CD4-positive, alpha-beta T cell treated with Interleukin-21 for 1 hour (primary cell): Measurements from ENCODE around the gene PHLDB3.

Source experiments
- DNase-seq: peaks from one replicate; pipeline ENCODE4 v3.0.0-alpha.2; 2020

The PHLDB3 gene

DNA sequence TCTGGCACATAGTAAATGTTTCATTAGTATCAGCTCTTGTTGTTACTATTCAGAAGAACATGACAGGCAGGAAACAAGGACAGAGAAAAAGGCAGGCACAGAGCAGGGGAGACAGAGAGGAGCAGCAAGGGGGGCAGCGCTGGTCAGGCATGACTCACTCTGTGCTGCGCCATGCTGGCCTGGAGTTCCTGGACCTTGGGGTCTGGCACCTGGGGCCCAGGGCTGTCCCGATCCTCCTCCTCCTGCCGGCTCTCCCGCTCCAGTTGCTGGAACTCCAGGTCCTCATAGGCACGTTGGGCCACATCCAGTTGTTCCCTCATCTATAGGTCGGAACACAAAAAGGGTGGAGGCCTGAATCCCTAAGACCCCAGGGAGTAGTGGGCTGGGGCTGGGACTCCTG is 7.6 kb downstream of the PHLDB3 start:
- no peak for DNase-seq

- no peak for DNase-seq
Measured at GRCh38 chr19:43495082-43495481, 9.5 kb downstream of the PHLDB3 start.

GRCh38 chr19:43490759-43491158 is 13.8 kb downstream of the PHLDB3 start:
- DNase-seq = no peak

GRCh38 chr19:43489979-43490599 is 14.5 kb downstream of the PHLDB3 start:
- no peak for DNase-seq

DNA sequence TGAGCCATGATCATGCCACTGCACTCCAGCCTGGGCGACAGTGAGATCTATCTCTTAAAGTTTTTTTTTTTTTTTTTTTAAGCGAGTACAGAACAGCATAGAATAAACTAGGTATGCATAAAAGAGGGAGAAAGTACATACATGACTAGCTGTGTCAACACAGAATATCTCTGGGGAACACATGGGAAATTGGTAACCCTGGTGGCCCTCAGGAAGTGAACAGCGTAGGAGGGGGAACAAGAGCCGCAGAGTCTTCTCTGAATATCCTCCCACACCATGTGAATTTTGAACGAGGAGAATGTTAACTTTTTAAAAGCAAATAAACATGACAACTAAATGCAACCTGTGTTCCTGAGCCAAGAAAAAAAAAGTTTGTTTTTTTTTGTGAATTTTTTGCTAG is 15.2 kb downstream of the PHLDB3 start:
- DNase-seq = no peak

- no peak for DNase-seq
Measured at GRCh38 chr19:43488179-43488578, 16.4 kb downstream of the PHLDB3 start.

GRCh38 chr19:43486412-43486811 is 18.1 kb downstream of the PHLDB3 start:
- DNase-seq = no peak

DNA sequence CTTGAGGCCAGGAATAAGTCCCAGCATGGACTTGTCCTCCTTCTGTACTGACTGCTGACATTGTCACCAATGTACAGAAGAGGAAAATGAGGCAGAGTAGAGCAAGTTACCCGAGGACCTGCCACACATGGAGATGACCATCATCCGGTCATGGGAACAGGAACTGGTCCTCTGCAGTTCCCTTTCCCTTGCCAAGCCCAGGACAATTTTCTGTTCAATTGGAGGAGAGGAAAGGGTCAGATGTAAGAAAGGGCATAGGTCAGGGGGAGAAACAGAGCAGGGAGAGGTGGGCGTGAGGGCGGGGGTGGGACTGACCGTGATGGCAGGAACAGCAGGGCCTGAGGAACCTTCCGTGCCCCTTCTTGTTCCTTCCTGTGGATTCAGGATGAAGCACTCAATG is 18.6 kb downstream of the PHLDB3 start:
- no peak for DNase-seq

DNA sequence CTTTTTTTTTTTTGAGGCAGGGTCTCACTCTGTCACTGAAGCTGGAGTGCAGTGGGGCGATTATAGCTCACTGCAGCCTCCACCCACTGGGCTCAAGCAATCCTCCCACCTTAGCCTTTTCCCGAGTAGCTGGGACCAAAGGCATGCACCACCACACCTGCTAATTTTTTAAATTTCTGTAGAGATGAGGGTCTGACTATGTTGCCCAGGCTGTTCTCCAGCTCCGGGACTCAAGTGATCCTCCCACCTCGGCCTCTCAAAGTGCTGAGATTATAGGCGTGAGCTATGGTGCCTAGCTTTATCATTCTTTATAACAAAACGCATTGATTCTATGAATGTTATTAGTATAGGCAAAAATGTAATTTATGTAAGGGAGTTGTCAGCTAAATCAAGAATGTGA is 21.3 kb downstream of the PHLDB3 start:
- no peak for DNase-seq

DNA sequence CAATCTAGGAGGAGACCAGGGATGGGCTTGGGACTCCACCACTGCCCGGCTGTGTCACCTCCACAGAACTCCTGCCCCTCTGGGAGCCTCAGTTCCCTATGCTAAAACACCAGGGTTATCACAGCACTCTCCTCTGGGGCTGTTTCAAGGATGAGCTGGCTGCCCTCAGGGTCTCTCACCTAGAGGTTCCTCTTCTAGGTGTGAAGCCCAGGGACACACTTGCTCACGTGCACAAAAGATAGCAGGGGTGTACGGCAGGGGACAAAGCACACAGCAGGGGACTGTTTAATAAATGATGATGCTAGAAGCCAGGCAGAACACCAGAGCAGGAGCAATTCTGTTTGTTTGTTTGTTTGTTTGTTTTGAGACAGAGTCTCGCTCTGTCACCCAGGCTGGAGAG is 22.4 kb downstream of the PHLDB3 start:
- no peak for DNase-seq

- no peak for DNase-seq
Measured at GRCh38 chr19:43481701-43482100, 22.8 kb downstream of the PHLDB3 start.

GRCh38 chr19:43480574-43480973 is 24.0 kb downstream of the PHLDB3 start:
- no peak for DNase-seq

- DNase-seq = no peak
Measured at GRCh38 chr19:43479961-43480561, 24.5 kb downstream of the PHLDB3 start.

GRCh38 chr19:43479226-43479625 is 25.3 kb downstream of the PHLDB3 start:
- no peak for DNase-seq

DNA sequence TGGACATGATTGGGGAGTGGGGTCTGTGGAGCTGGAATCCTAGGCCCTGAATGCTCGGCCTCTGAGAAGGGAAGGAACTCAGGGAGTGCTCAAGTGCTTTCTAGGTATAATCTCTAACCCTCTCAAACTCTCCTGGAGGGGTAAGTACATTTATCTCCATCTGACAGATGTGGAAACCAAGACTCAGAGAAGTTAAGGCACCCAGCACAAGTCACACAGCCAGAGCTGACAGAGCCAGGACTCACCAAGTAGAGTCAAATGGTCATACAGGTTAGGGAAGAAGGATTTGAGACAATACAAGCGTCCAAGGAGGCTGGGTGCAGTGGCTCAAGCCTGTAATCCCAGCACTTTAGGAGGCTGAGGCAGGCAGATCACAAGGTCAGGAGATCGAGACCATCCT is 26.2 kb downstream of the PHLDB3 start:
- DNase-seq = no peak

DNA sequence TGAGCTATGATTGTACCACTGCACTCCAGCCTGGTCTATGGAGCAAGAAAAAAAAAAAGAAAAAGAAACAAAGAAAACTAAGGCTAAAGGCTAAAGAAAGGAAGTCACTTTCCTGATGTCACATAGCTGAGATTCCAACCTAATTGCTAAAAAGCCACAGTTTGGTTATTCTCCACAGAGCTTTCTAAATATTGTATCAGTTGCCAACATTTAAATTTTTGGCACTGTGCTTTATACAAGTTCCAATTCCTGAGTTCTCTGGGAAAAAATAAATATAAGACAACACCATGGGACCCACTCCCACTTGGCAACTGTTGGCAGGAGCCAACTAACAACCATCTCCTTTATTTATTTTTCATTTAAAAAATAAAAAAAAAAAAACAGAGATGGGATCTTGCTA is 27.9 kb downstream of the PHLDB3 start:
- no peak for DNase-seq

- DNase-seq = peak; percentile 95
Measured at GRCh38 chr19:43474986-43475705, 29.4 kb downstream of the PHLDB3 start.

DNA sequence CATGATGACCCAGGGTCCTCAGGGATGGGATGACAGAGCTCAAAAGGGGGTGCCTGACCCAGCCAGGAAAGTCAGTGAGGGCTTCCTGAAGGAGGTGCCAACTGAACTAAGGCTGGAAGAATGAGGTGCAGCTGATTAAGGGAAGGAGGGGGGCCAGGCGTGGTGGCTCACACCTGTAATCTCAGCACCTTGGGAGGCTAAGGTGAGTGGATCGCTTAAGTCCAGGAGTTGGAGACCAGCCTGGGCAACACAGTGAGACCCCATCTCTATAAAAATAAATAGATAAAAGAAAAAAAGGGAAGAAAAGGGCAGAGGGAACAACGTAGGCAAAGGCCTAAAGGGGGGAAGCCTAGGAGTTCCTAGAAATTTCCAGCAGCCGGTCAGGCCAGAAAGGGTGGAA is 30.1 kb downstream of the PHLDB3 start:
- DNase-seq = no peak

DNA sequence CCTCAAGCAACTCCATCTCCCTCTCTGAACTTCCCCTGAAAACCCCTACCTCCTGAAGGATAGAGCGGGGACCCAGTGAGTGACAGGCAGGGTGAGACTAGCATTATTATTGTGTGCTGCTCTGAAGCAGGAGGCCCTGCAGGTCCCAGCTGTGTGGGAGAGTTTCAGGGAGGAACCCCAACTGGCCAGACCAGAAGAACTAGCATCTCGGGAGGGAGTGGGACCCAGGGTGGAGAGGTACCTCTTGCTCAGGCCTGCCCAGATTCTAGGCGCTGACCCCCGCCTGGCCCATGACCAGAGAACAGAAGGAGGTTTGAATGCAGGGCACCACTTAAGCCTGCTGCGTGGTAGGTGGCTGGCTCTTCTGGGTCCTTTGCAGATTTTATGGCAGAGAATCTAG is 33.5 kb downstream of the PHLDB3 start:
- DNase-seq = no peak

DNA sequence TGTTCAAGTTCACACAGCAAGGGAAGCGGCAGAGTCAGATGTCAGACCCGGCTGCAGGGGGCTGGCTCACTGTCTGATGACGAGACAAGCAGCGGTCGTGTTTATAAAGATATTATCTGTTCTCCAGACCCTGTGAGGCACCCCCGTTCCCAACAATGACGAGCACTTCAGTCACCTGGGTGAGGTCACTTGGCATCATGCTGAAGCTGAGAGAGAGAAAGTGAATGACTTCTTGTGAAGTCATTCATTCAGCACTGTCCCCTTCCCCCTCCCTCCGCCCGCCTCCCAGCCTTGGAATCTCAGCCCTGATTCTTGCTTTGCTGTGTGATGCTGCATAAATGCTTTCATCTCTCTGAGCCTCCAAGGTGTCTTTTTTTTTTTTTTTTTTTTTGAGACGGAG is 34.3 kb downstream of the PHLDB3 start:
- DNase-seq = peak; percentile 66

DNA sequence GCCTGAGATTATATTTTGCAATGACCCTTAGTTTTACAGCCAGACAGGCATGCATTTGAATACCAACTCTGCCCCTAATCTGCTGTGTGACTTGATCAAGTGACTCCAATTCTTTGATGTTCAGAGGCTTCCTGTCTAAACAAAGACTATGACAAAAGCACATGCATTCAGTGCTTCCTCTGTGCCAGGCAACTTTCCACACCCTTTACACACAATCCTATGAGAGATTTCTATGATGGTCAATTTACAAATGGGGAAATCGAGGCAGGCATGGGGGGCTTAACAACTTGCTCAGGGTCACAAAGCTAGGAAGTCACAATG is 35.4 kb downstream of the PHLDB3 start:
- peak; percentile 58 for DNase-seq

- DNase-seq = no peak
Measured at GRCh38 chr19:43468354-43469159, 36.0 kb downstream of the PHLDB3 start.

GRCh38 chr19:43467730-43468129 is 36.8 kb downstream of the PHLDB3 start:
- DNase-seq = no peak

DNA sequence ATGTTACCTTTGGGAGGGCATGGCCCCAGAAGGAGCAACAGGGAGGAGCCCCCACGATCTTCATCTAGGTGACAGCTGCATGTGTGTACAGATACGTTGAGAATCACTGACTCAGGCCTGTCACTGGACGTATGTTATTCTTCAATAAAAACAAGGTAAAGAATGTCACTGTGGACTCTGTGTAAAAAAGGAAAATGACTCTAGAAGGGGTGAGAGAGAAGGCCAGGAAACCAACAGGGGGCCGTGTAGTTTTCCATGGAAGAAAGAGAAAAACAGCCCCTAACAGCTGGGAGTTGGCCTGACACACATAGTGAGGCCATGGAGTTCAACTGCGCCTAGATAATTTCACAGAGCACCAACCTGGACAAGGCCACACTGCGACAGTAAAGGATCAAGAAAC is 37.3 kb downstream of the PHLDB3 start:
- no peak for DNase-seq
